A549 (cell line): ENCODE data around the gene ASB1. TPM values are rescaled to one million over a fixed set of nuclear protein-coding genes. Genes with fewer than 3 reads are reported as not detected.
"Not testable (repeated sequence)": the region's sequence is repeated elsewhere in the genome, so short reads cannot be mapped to it uniquely, and the experiment has no call there.

Source experiments
- ATAC-seq, 2 experiments: fragments of 200-7000 bp in 1 of 2; fragments of >200 bp in 1 of 2; cut with Nextera tagmentation in 1 of 2; cut with Tn5 transposase in 1 of 2; 3 replicates each; pipeline versions ENCODE4 v1.8.0 to v1.9.1; 2018 to 2020; ENCODE audit warnings: mild to moderate bottlenecking in 1 of 2, moderate library complexity in 1 of 2
- CTCF ChIA-PET: fragments of 300-600 bp; sonication (Branson Sonifier 250); formaldehyde crosslinking; extraction: SDS; loops from one replicate; lab custom pipeline; 2021; ENCODE audit warnings: antibody characterized with exemption, inconsistent platforms; lab: Yijun Ruan, JAX
- POLR2A ChIA-PET: fragments of 350-600 bp; formaldehyde crosslinking; extraction: SDS; loops from one replicate; lab custom pipeline; 2021; ENCODE audit warnings: antibody characterized with exemption, inconsistent platforms; lab: Yijun Ruan, JAX
- DNase-seq, 2 experiments: peaks; one replicate each; pipeline versions ENCODE4 v3.0.0 to v3.0.0-alpha.2; 2011 to 2016; ENCODE audit warnings: low read depth in 1 of 2, low spot score in 1 of 2
- FAIRE-seq: peaks from 2 replicates; lab custom pipeline; 2011; peaks lifted over from hg19 to GRCh38; lab: Jason Lieb, UNC
- H3K27ac ChIP-seq, 2 experiments: fragments of >200 bp; sonication (Bioruptor Twin); formaldehyde crosslinking; 3 replicates each; pipeline ENCODE4 v1.5.1; 2016 to 2017
- H3K4me1 ChIP-seq: fragments of >200 bp; sonication (Bioruptor Twin); formaldehyde crosslinking; 3 replicates; pipeline ENCODE4 v1.6.1; 2016
- H3K4me2 ChIP-seq: fragments of >200 bp; sonication (Bioruptor Twin); formaldehyde crosslinking; 3 replicates; pipeline ENCODE4 v1.6.1; 2016
- H3K4me3 ChIP-seq: fragments of >200 bp; sonication (Bioruptor Twin); formaldehyde crosslinking; 3 replicates; pipeline ENCODE4 v1.5.1; 2016
- H3K9me3 ChIP-seq: fragments of >200 bp; sonication (Bioruptor Twin); formaldehyde crosslinking; 3 replicates; pipeline ENCODE4 v1.6.1; 2016
- ATOH8 ChIP-seq: fragments of 250-450 bp; sonication (Bioruptor Pico); IDR thresholded peaks from 2 replicates; pipeline ENCODE4 v1.5.0; 2020; ENCODE audit warnings: low read depth, mild to moderate bottlenecking, moderate library complexity
- BCL3 ChIP-seq: fragments of >200 bp; sonication (Bioruptor Twin); formaldehyde crosslinking; IDR thresholded peaks from 3 replicates; pipeline ENCODE4 v1.6.1; 2016
- CBX8 ChIP-seq: fragments of 200-600 bp; sonication (generic); IDR thresholded peaks from 2 replicates; pipeline ENCODE4 v1.6.1; 2016
- CHD4 ChIP-seq: fragments of 200-600 bp; sonication (generic); IDR thresholded peaks from 2 replicates; pipeline ENCODE4 v1.6.1; 2016; ENCODE audit warnings: antibody characterized with exemption, mild to moderate bottlenecking, borderline replicate concordance
- FOSL2 ChIP-seq, 2 experiments: fragments of 450-650 bp in 1 of 2; fragments of >200 bp in 1 of 2; sonication (Bioruptor Twin) in 1 of 2; formaldehyde crosslinking; IDR thresholded peaks; 2 replicates each; pipeline versions ENCODE4 v1.5.0 to v1.6.1; 2016 to 2020; ENCODE audit warnings: mild to moderate bottlenecking in 1 of 2, moderate library complexity in 1 of 2
- HOXA7 ChIP-seq: fragments of 250-450 bp; sonication (Bioruptor Pico); IDR thresholded peaks from 2 replicates; pipeline ENCODE4 v1.5.0; 2020; ENCODE audit warnings: mild to moderate bottlenecking, moderate library complexity
- KDM5A ChIP-seq: fragments of 200-600 bp; sonication (generic); IDR thresholded peaks from 2 replicates; pipeline ENCODE4 v1.6.1; 2016; ENCODE audit warnings: antibody characterized with exemption, mild to moderate bottlenecking
- NPAS2 ChIP-seq: fragments of 250-450 bp; sonication (Bioruptor Pico); IDR thresholded peaks from 2 replicates; pipeline ENCODE4 v1.8.0; 2022; ENCODE audit warnings: mild to moderate bottlenecking, moderate library complexity, borderline replicate concordance
- PBX3 ChIP-seq: IDR thresholded peaks from 2 replicates; pipeline ENCODE4 v1.6.1; 2012
- POLR2AphosphoS2 ChIP-seq: conservative IDR thresholded peaks from 2 replicates; pipeline ENCODE4 v1.6.1; 2012; ENCODE audit warnings: low read length, improper control_type of control experiment, inconsistent platforms
- RARB ChIP-seq: fragments of 250-450 bp; sonication (Bioruptor Pico); IDR thresholded peaks from 2 replicates; pipeline ENCODE4 v1.8.0; 2021; ENCODE audit warnings: mild to moderate bottlenecking, moderate library complexity
- RFX5 ChIP-seq: fragments of 450-650 bp; IDR thresholded peaks from 2 replicates; pipeline ENCODE4 v1.7.1; 2014; ENCODE audit warnings: antibody characterized with exemption, mild to moderate bottlenecking, moderate library complexity
- TFCP2L1 ChIP-seq: fragments of 250-450 bp; sonication (Bioruptor Pico); IDR thresholded peaks from 2 replicates; pipeline ENCODE4 v1.5.0; 2021; ENCODE audit warnings: mild to moderate bottlenecking
- ZFP36 ChIP-seq: fragments of 450-650 bp; IDR thresholded peaks from 2 replicates; pipeline ENCODE4 v1.6.1; 2014; ENCODE audit warnings: borderline replicate concordance; ENCODE audit not compliant: partially characterized antibody
- WGBS: methylation state at CpG from one replicate; pipeline ENCODE4 v1.1.6; 2017; ENCODE audit errors: missing lambda C conversion rate; 5-methylcytosine and 5-hydroxymethylcytosine counted together
- polyA plus RNA-seq, 4 experiments: library from polyadenylated mRNA; depleted of rRNA in 3 of 4; stranded (reverse); fragments of >200 nt; fragmentation: RNase III in 1 of 4; extraction: RNeasy Plus Mini Kit Qiagen cat#74134 plus additional on column Dnase treatment in 1 of 4; gene quantifications; 2 replicates in 3 of 4; 3 replicates in 1 of 4; pipeline ENCODE4 v1.2.3, GENCODE V29; 2011 to 2017

The ASB1 gene
- polyA plus RNA-seq, 2 of the 4 experiments (the other 2 are of a cell fraction) = 24.6 to 42.7 TPM

- FAIRE-seq = no peak
- no peak for ATAC-seq
- DNase-seq = no peak
- Histone ChIP-seq H3K4me1 (no peaks in the 10 kb centered on the region), H3K9me3 (no peaks in the 10 kb centered on the region), H3K4me3 (no peak overlapping the region), H3K4me2 (no peak overlapping the region)
- WGBS = 88% methylated on average over 8 of the region's 8 CpGs
- POLR2A ChIA-PET = no interaction called here
- TF ChIP-seq PBX3 (no peak), TFCP2L1 (CRISPR knock-in tag) (no peak), BCL3 (no peak), POLR2AphosphoS2 (no peak), CHD4 (no peak), FOSL2 (IDR thresholded peaks at IDR 0.05) (no peak), FOSL2 (CRISPR knock-in tag; IDR thresholded peaks at IDR 0.05) (no peak), CBX8 (no peak), ATOH8 (CRISPR knock-in tag) (no peak), NPAS2 (no peak)
- TF ChIP-seq, all 56 proteins: peak for 0
- no peak overlapping the region for H3K27ac ChIP-seq
- CTCF ChIA-PET = interaction anchor here (1.6 kb wide), 1 partner anchor 31 kb away, joined by 3 read pairs; no protein-coding TSS in a partner anchor
Measured at GRCh38 chr2:238401551-238401950, 25.2 kb upstream of the ASB1 start.

- no peaks in the 10 kb centered on the region for H3K9me3 ChIP-seq
- CTCF ChIA-PET = interaction anchor here (1.1 to 1.6 kb wide), 2 partner anchors 10 to 381 kb away, joined by 4 to 5 read pairs; no protein-coding TSS in a partner anchor
- FAIRE-seq (no peak), ATAC-seq (no peak), DNase-seq (no peak)
- WGBS = 94% methylated on average over 21 of the region's 21 CpGs
- no peak overlapping the region for H3K4me3 ChIP-seq
- no peak overlapping the region for H3K27ac ChIP-seq
- no peaks in the 10 kb centered on the region for H3K4me1 ChIP-seq
- POLR2A ChIA-PET = no interaction called here
- H3K4me2 ChIP-seq = no peak overlapping the region
- TF ChIP-seq RARB = no peak
- TF ChIP-seq CBX8 = no peak
Measured at GRCh38 chr2:238403632-238404405, 22.9 kb upstream of the ASB1 start.

GRCh38 chr2:238404406-238405216, 22.1 kb upstream of the ASB1 start:
- TF ChIP-seq POLR2AphosphoS2 = no peak
- TF ChIP-seq HOXA7 (CRISPR knock-in tag) = no peak
- TF ChIP-seq ZFP36 = no peak
- TF ChIP-seq KDM5A = no peak
- TF ChIP-seq RFX5 = no peak
- no peak for TF ChIP-seq PBX3
- Histone ChIP-seq H3K9me3 (no peaks in the 10 kb centered on the region), H3K4me3 (no peak overlapping the region), H3K27ac (no peak overlapping the region), H3K4me2 (no peak overlapping the region), H3K4me1 (no peaks in the 10 kb centered on the region)
- POLR2A ChIA-PET = no interaction called here
- WGBS = 88% methylated on average over 19 of the region's 19 CpGs
- no peak for DNase-seq
- no peak for FAIRE-seq
- no peak for ATAC-seq
- CTCF ChIA-PET = interaction anchor here (1.0 to 1.6 kb wide), 3 partner anchors 10 to 380 kb away, joined by 3 to 5 read pairs (median 4); no protein-coding TSS in a partner anchor

- FAIRE-seq, H3K4me2 ChIP-seq, H3K4me1 ChIP-seq, DNase-seq, ATAC-seq, H3K27ac ChIP-seq, H3K9me3 ChIP-seq, H3K4me3 ChIP-seq, POLR2A ChIA-PET: not testable (repeated sequence)
- CTCF ChIA-PET = interaction anchor here (1.0 to 1.6 kb wide), 2 partner anchors 36 to 380 kb away, joined by 3 to 5 read pairs; no protein-coding TSS in a partner anchor
- 93% methylated on average over 4 of the region's 4 CpGs for WGBS
Measured at GRCh38 chr2:238405217-238405555, 21.5 kb upstream of the ASB1 start.
